Measurements from ENCODE around the gene YBX2. TPM values are rescaled to one million over a fixed set of nuclear protein-coding genes. Genes with fewer than 3 reads are reported as not detected.
A peak's percentile ranks its signal among the peaks of the same experiment; 100 is the strongest.

Gene YBX2
- total and polyA plus RNA-seq, 2 experiments from 2014 or later = 20.9 to 56.2 TPM

DNA sequence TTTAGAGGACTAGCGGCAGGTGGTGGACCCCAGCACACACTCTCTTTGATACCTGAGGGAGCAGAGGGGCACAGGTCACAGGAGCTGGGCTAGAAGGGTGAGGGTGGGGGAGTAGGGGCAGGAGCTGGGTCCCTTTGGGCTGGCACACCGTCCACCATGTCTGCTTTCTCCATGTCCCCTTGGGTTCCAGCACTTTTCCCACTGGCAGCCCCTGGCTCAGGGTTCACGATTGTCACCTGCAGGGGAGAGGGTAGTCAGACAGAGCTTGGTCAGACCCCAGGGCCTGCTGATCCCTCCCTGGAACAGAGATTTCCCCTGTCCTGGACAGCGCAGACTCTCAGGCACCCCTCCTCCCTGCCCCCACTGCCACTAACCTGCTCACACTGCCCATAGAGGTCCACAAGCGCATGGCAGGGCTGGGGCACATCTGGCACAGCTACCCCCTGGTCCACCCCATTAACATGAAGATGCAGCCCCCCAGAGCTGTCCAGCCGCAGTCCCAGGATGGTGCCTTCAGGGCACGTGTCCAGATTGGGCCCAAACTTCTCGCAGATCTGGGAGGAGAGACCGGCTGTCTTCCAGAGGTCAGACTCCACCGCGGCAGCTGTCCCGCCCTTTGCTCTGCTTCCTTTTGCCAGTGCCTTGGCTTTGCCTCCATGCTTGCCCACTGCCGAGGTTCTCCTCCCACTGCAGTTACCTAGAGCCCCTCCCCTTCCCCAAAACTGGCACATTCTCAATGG, 23.9 kb upstream of the YBX2 start:
- H3K4me3 ChIP-seq = no peak overlapping the region
- no peak overlapping the region for H3K27ac ChIP-seq
- DNase-seq (ENCODE audit: low read depth in 1 of 2, low spot score in 1 of 2) = no peak
- H3K9me3 ChIP-seq (ENCODE audit: low read depth) = no peaks in the 10 kb centered on the region
- TF ChIP-seq, protein P1, sequence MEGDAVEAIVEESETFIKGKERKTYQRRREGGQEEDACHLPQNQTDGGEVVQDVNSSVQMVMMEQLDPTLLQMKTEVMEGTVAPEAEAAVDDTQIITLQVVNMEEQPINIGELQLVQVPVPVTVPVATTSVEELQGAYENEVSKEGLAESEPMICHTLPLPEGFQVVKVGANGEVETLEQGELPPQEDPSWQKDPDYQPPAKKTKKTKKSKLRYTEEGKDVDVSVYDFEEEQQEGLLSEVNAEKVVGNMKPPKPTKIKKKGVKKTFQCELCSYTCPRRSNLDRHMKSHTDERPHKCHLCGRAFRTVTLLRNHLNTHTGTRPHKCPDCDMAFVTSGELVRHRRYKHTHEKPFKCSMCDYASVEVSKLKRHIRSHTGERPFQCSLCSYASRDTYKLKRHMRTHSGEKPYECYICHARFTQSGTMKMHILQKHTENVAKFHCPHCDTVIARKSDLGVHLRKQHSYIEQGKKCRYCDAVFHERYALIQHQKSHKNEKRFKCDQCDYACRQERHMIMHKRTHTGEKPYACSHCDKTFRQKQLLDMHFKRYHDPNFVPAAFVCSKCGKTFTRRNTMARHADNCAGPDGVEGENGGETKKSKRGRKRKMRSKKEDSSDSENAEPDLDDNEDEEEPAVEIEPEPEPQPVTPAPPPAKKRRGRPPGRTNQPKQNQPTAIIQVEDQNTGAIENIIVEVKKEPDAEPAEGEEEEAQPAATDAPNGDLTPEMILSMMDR (IDR thresholded peaks at IDR 0.05; ENCODE audit: low read depth, low read length) = no peak
- H3K4me1 ChIP-seq (ENCODE audit: low read depth) = peaks cover 7% of the 10 kb centered on the region
- peaks cover 52% of the 10 kb centered on the region for H3K36me3 ChIP-seq
- H3K27me3 ChIP-seq = no peaks in the 10 kb centered on the region

DNA sequence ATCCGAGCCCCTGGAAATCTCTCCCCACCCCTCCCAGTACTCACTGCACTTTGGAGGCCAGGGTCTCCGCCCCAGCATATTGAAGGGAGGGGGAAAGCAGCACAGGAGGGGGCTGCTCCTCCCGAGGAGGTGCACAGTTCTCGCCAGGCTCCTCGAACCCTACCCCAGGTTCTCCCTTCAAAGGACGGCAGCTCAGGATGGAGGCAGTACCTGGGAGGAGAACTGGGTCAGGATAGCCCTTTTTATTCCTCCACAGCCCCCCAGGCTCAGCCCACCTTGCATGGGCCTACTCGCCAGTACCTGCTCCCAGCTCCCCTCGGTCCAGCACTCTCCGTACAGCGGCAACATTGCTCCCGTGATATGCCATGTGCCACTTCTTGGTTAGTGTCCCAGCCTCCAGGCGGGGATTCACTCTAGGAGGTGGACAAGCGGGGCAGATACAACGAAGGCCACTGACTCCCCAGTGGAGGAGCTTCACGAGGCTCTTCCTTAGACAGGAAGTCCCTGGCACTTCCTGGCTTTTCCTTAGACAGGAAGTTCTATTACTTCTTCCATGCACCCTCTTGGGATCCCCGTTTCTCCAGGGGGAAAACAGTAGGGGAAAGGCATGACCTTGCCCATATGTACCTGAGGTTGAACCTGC, 22.8 kb upstream of the YBX2 start:
- Histone ChIP-seq H3K27ac (no peak overlapping the region), H3K4me1 (ENCODE audit: low read depth) (peaks cover 7% of the 10 kb centered on the region), H3K9me3 (ENCODE audit: low read depth) (no peaks in the 10 kb centered on the region), H3K27me3 (no peaks in the 10 kb centered on the region), H3K36me3 (peaks cover 51% of the 10 kb centered on the region), H3K4me3 (no peak overlapping the region)
- TF ChIP-seq, protein P1 (IDR thresholded peaks at IDR 0.05; ENCODE audit: low read depth, low read length) = no peak
- no peak for DNase-seq (ENCODE audit: low read depth in 1 of 2, low spot score in 1 of 2)

DNA sequence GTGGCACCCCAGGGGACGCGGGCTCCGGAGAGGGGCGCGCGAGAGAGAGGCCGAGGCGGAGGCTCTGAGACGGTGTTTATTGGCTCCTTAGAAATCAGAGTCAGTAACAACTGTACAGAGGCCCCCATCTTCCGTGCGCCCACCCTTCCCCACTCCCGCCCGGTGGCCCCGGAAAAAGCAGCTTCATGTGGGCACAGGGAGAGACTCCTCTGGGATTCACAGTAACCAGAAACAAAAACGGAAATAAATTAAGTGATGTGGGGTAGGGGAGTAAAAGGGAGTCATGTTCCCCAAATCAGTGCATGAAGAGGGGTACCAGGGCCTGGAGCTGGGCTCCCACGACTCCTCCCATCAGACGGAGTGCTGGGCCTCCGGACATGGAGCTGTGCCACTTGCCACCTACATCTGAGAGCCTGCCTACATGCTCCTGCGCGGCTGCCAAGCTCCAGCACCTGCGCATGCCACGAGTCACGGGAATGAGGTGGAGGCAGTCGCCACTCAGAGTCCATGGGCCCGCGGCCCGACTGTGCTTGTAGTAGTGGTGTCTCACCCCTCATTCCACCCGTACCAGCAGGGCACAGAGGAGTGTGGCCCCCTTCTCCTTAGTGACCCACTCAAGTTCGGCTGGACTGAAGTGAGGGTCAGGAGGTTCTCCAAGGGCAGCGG, 21.3 kb upstream of the YBX2 start:
- Histone ChIP-seq H3K27me3 (no peaks in the 10 kb centered on the region), H3K9me3 (ENCODE audit: low read depth) (no peaks in the 10 kb centered on the region), H3K36me3 (peaks cover 48% of the 10 kb centered on the region), H3K27ac (peak overlapping the region; percentile 82), H3K4me3 (peak overlapping the region; percentile 90), H3K4me1 (ENCODE audit: low read depth) (peaks cover 7% of the 10 kb centered on the region)
- TF ChIP-seq, protein P1 (IDR thresholded peaks at IDR 0.05; ENCODE audit: low read depth, low read length) = no peak
- no peak for DNase-seq (ENCODE audit: low read depth in 1 of 2, low spot score in 1 of 2)

DNA sequence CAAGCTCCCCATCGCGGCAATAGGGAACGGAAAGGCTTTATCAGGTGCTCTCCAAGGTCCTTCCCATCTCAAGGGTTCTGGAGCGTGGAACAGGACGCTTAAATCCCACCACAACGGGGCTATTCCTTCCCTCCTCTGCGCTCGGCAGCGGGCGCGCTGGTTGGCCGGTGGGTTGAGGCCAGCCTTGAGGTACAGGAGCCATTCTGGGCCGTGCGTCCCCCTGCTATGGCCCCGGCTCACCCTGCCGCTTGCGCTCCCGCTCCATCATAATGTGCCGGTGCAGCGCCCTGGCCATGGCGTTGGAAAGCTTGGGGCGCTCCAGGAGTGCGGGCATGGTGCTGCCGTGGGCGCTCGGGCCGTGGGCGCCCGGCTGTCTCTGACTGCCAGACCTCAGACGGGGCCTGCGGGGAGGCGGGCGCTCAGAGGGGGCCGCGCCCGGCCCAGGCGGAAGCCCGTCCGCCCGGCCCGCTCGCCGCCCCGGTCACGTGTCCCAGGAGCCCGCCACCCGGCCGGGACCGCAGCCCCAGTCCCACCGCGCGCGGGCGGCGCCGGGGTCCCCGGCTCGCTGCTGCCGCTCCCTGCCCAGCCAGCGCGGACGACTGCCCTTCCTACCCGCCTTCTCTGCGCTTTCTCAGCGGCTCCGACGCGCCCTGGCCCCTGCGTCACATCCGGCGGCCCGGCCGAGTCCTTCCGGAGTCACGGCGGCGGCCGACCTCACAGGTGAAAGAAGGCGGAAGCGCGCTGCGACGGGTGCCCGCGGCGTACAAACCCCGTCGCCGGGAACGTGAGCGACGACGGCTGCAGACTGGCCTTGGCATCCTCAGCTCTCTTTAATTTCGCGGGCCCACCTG, 20.5 kb upstream of the YBX2 start, which contains the start of gene GPS2:
Gene GPS2 (minus strand): TSS at position 642 of the 851 bp plus-strand sequence. CDS start 308 bp downstream, at position 334.
- no peaks in the 10 kb centered on the region for H3K27me3 ChIP-seq
- TF ChIP-seq, protein P1 (IDR thresholded peaks at IDR 0.05; ENCODE audit: low read depth, low read length) = no peak
- H3K4me3 ChIP-seq = peak within 1 kb of the TSS; percentile 90
- H3K36me3 ChIP-seq = peaks cover 52% of the 10 kb centered on the region
- H3K9me3 ChIP-seq (ENCODE audit: low read depth) = no peaks in the 10 kb centered on the region
- peak; percentile 86 to 93 for DNase-seq (ENCODE audit: low read depth in 1 of 2, low spot score in 1 of 2)
- peaks cover 7% of the 10 kb centered on the region for H3K4me1 ChIP-seq (ENCODE audit: low read depth)
- peak within 1 kb of the TSS; percentile 82 for H3K27ac ChIP-seq

Data from cardiac muscle cell (in vitro differentiated cells and primary cell).